AG04450 (cell line): ENCODE data around the gene SGMS1. TPM values are rescaled to one million over a fixed set of nuclear protein-coding genes. Genes with fewer than 3 reads are reported as not detected.

Experiments
- CTCF ChIA-PET: fragments of 300-600, 350-600 bp; formaldehyde crosslinking; extraction: SDS; loops from one replicate; lab custom pipeline; 2022; ENCODE audit warnings: antibody characterized with exemption, inconsistent platforms; lab: Charles Lee
- POLR2A ChIA-PET: fragments of 350-600 bp; formaldehyde crosslinking; extraction: SDS; loops from one replicate; lab custom pipeline; 2021; ENCODE audit warnings: antibody characterized with exemption, inconsistent platforms; lab: Yijun Ruan, JAX
- DNase-seq: peaks from one replicate; pipeline ENCODE4 v3.0.0-alpha.2; 2011; ENCODE audit warnings: low read depth, low spot score
- H3K27ac ChIP-seq: one replicate; pipeline ENCODE4 v1.5.1; 2012; ENCODE audit warnings: low read depth, low read length, control low read depth
- H3K27me3 ChIP-seq: one replicate; pipeline ENCODE4 v1.6.0; 2012; ENCODE audit warnings: low read length; ENCODE audit not compliant: control insufficient read depth, insufficient read depth
- H3K4me3 ChIP-seq: 2 replicates; pipeline ENCODE4 v1.5.1; 2011; ENCODE audit warnings: mild to moderate bottlenecking, low read depth, low read length, control low read depth
- H3K9me3 ChIP-seq: 2 replicates; pipeline ENCODE4 v1.5.1; 2012; ENCODE audit warnings: low read length; ENCODE audit not compliant: control insufficient read depth, insufficient read depth
- CTCF ChIP-seq: IDR thresholded peaks from 2 replicates; pipeline ENCODE4 v1.5.1; 2011; ENCODE audit warnings: low read depth, low read length, control low read depth, inconsistent platforms
- polyA plus RNA-seq: library from polyadenylated mRNA; depleted of rRNA; stranded (reverse); fragments of >200 nt; gene quantifications from 2 replicates; pipeline ENCODE4 v1.2.3, GENCODE V29; 2011

SGMS1 gene
- polyA plus RNA-seq, 1 experiment = 17.7 TPM

DNA sequence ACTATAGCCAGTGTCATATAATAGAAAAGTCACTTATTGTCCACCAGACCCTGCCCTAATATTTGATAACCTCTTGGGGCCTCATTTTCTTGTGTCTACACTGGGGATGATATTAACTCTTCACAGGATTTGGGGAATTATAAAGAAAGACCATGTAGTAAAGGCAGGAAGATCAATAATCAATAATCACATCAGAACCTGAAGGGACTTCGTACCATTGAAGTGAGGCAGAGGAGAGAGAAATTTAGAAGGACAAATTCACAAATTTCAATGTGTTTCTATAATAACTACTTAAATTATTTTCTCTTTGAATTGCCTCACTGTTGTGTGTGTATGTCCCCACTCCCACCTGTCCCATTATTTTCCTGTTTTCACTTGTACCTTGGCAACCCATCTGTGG is 10.7 kb upstream of the SGMS1 start:
- Histone ChIP-seq H3K27me3 (no peaks in the 10 kb centered on the region), H3K27ac (no peak overlapping the region), H3K9me3 (no peaks in the 10 kb centered on the region), H3K4me3 (no peak overlapping the region)
- no peak for TF ChIP-seq CTCF
- no peak for DNase-seq
- CTCF ChIA-PET = interaction anchor here (1.2 kb wide), 1 partner anchor 26 kb away, joined by 3 read pairs; no protein-coding TSS in a partner anchor
- POLR2A ChIA-PET = no interaction called here

GRCh38 chr10:50631052-50631451 is 7.3 kb upstream of the SGMS1 start:
- no peak overlapping the region for H3K27ac ChIP-seq
- CTCF ChIA-PET = no interaction called here
- POLR2A ChIA-PET = no interaction called here
- TF ChIP-seq CTCF = no peak
- no peak for DNase-seq
- no peak overlapping the region for H3K4me3 ChIP-seq
- H3K9me3 ChIP-seq = no peaks in the 10 kb centered on the region
- no peaks in the 10 kb centered on the region for H3K27me3 ChIP-seq

DNA sequence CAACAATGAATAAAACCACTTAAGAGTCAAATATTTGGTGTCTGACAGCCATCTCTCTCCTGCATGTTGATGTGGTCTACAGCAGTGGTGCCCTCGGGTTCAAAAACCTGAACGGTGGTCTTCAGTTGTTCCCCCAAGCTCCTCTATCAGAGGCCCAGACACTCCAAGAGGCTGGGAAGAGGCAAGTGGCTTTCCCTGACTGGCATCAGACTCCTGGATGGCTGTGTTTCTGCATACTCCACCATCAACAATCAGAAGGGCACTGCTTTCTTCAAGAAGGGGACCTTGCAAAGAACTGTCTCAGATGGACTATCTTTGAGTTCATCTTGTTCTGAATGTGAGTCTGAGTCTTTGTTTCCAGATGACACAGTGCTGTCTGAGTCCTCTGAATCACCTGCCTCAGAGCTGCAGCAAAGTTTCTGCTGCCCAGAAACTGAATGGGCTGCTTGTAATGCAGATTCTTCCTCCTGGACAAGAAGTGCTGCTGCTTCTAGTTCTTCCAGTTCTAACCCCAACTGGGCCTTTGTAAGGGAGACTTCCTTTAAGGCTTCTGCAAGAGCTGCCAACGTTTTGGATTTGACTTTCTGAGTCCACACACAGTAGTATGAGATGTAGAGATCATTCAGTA is 5.9 kb upstream of the SGMS1 start:
- Histone ChIP-seq H3K27ac (no peak overlapping the region), H3K27me3 (no peaks in the 10 kb centered on the region), H3K4me3 (no peak overlapping the region), H3K9me3 (no peaks in the 10 kb centered on the region)
- CTCF ChIA-PET = no interaction called here
- no peak for TF ChIP-seq CTCF
- no peak for DNase-seq
- POLR2A ChIA-PET = no interaction called here

GRCh38 chr10:50627896-50628295 is 4.1 kb upstream of the SGMS1 start:
- Histone ChIP-seq H3K9me3 (no peaks in the 10 kb centered on the region; the same call in 1 of the 2 replicates), H3K27ac (no peak overlapping the region), H3K27me3 (no peaks in the 10 kb centered on the region), H3K4me3 (no peak overlapping the region)
- POLR2A ChIA-PET = no interaction called here
- DNase-seq = no peak
- no peak for TF ChIP-seq CTCF
- CTCF ChIA-PET = no interaction called here

DNA sequence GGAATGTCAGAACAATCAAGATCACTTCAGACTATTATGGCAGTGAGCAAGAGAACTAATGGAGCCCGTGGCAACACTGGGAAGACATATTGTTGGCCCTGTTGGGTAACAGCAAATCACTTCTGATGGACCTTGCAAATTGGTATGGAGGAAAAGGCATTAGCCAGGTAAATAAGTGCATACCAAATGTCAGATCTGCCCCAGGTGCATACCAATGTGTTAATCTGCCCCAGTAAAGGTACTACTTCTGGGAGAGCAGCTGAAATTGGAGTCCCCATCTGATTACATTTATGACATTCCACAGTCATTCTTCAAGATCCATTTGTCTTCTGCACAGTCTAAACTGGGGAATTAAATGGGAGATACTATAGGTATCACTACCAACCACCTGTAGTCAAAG is 3.7 kb upstream of the SGMS1 start:
- Histone ChIP-seq H3K4me3 (no peak overlapping the region), H3K27me3 (no peaks in the 10 kb centered on the region), H3K9me3 (no peaks in the 10 kb centered on the region; the same call in 1 of the 2 replicates), H3K27ac (no peak overlapping the region)
- ChIA-PET POLR2A (no interaction called here), CTCF (interaction anchor here (1.4 kb wide), 1 partner anchor 259 kb away, joined by 4 read pairs; no protein-coding TSS in a partner anchor)
- TF ChIP-seq CTCF = no peak
- no peak for DNase-seq
